Measurements from ENCODE around the gene DNAJC5.
"Not testable (repeated sequence)": the region's sequence is repeated elsewhere in the genome, so short reads cannot be mapped to it uniquely, and the experiment has no call there.

The DNAJC5 gene

DNA sequence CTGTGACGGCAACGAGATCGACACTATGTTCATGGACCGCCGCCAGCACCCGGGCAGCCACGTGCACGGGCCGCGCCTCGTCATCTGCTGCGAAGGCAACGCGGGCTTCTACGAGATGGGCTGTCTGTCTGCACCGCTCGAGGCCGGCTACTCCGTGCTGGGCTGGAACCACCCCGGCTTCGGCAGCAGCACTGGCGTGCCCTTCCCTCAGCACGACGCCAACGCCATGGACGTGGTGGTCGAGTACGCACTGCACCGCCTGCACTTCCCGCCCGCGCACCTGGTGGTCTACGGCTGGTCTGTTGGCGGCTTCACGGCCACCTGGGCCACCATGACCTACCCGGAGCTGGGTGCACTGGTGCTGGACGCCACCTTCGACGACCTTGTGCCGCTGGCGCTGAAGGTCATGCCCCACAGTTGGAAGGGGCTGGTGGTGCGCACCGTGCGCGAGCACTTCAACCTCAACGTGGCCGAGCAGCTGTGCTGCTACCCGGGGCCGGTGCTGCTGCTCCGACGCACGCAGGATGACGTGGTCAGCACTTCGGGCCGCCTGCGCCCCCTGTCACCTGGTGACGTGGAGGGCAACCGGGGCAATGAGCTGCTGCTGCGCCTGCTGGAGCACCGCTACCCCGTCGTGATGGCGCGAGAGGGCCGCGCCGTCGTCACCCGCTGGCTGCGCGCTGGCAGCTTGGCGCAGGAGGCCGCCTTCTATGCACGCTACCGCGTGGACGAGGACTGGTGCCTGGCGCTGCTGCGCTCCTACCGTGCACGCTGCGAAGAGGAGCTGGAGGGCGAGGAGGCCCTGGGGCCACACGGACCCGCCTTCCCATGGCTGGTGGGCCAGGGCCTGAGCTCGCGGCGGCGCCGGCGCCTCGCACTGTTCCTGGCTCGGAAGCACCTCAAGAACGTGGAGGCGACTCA is 32.7 kb upstream of the DNAJC5 start:
- DNase-seq (ENCODE audit: low read depth), result no peak

DNA sequence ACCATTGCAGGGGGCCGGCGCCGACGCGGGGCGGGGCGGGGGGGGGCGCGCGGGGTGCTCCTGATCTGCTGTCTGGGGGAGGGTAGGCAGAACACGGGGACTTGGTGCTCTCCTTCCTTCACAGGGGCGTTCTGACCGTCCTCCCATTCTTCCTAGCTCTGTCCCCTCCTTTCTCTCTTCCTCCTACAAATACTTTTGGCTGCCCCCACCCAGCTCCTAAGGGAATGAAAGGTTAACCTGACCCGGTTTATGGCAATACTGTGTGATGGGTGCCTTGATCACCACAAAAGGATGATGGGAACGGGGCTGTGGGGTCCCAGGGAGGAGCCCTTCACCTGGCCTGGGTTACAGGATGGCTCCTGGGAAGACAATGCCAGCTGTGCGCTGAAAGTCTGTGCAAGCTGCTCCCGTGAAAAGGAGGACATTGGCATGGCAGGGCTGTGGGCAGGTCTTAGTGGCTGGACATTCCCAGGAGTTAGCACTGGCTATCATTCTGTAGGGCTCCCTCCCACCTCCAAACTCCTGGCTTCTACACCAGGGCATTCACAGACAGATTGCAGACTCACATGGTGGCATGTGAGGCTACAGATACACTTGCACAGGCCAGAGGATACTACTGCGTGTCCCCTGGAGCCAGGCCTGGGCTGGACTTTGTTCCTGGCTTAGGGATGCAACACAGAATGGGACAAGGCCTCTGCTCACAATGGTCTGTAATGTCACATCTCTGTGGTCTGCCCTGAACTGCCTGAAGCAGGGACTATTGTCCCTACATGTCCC is 31.7 kb upstream of the DNAJC5 start:
- no peak for DNase-seq (ENCODE audit: low read depth)

DNA sequence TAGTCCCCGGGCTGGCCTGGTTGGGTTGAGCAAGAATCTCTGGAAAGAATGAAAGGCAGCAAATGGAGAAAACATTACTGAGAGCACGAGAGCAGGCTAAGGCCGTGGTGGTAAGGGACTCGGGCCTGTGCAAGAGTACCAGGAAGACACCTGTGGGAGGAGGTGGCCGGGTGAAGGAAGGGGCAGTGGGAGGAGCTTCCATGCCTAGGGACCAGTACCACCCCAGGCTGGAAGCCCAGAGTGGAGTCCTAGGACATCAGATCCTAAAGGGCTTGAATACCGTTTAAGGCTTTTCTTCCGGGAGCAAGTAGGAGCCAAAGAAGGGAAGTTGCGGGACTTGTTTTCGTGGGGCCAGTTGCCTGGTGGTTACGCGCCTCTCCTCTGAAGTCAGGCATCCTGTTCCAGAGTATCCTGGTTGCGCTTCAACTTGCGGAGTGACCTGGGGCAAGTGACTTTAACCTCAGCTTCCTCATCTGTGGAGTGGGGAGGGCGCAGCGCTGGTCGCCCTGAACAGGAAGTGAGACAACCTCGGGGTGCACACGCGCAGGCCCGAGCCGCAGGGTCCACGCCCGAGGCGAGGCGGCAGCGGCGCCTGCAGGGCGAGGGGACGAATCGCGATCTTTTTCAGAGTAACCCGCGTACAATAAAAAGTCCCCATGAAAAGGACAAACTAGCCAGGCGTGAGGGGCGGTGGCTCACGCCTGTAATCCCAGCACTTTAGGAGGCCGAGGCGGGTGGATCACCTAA is 31.0 kb upstream of the DNAJC5 start:
- DNase-seq (ENCODE audit: low read depth), result peak; percentile 68

DNA sequence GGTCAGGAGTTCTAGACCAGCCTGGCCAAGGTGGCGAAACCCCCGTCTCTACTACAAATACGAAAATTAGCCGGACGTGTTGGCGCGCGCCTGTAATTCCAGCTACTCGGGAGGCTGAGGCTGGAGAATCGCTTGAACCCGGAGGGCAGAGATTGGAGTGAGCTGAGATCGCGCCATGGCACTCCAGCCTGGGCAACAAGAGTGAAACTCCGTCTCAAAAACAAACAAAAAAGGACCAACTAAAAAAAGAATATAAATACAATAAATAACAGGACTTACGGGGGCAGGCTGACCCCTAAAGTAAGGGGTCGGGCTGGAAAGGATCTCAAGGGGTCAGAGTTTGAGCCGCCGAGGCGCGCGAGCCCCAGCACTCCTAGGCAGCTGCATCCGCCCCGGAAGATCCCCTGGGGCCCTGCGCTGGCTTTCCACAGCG is 30.4 kb upstream of the DNAJC5 start:
- DNase-seq (ENCODE audit: low read depth), result no peak

DNA sequence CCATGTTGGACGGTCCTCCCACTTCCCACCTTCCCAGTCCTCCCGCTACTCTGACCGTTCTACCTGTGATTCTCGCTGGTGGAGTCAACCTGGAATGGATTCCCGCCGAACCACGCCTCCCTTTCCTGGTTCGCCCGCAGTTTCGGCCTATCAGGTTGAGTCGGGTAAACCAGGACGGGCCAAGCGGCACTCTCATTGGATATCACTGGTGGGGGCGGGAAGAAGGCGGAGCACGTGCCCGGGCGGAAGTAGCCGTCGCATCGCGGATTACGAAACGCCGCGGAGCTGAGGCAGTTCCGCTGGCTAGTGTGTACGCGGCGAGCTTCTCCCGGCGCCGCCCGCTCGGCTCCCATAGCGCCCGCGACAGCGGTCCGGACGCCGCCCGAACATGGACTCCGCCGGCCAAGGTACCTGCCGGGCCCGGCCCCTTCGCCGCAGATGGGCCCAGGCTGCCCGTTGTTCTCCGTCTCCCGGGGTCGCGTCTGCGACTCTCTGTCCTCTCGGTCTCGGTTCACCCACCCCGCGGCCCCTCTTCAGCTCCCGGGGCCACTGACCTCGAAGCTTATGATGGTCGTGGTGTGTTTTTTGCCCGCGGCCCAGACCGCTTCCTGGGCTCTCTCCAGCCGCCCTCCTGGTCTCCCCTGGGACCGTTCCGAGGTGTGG is 29.8 kb upstream of the DNAJC5 start, which contains the start of gene TPD52L2:
TPD52L2 (plus strand) TSS at position 293 of the 663 bp plus-strand sequence; CDS start at position 389, 96 bp downstream.
- peak; percentile 97 for DNase-seq (ENCODE audit: low read depth)

DNA sequence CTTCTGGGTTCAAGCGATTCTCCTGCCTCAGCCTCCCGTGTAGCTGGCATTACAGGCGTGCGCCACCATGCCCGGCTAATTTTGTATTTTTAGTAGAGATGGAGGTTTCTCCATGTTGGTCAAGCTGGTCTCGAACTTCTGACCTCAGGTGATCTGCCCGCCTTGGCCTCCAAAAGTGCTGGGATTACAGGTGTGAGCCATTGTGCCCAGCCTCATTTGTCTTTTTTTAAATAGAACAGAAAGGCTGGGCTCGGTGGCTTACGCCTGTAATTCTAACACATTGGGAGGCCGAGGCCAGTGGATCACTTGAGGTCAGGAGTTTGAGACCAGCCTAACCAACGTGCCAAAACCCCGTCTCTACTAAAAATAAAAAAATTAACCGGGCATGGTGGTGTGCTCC is 27.9 kb upstream of the DNAJC5 start:
- DNase-seq (ENCODE audit: low read depth), result not testable (repeated sequence)

DNA sequence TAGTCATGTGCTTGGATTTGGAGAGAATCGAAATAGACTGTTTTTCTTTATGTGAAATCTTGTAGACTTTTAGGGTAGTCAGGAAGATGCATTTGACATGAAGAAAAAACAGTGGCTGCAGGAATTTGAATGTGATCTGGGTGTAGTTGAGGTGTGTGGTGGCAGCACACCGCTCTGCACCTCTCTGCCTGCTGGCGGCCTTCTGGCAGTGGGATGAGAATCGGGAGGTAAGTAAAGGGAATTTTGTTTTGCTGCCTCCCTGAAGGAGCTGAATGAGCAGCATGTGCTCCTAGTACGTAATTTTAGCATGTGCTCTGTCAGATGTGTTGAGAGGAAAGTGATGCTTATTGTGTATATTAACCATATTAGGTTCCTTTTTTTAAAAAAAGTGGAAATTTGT is 26.7 kb upstream of the DNAJC5 start:
- DNase-seq (ENCODE audit: low read depth), result no peak

DNA sequence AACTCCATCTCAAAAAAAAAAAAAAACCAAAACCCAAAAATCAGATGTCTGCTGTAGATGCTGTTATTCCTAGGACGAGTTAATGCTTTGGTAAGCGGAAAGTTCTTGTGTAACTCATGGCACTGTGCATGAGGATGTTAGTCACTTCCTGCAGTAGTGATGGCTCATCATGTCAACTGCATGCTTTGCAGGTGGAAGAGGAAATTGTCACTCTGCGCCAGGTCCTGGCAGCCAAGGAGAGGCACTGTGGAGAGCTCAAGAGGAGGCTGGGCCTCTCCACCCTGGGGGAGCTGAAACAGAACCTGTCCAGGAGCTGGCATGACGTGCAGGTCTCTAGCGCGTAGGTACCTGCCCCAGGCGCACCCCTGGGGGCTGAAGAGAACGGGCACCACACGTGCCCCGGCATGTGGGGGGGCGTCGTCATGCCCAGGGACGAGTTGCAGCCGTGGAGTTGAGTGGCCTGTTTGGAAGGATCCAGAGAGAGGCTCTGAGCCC is 21.4 kb upstream of the DNAJC5 start:
- no peak for DNase-seq (ENCODE audit: low read depth)

DNA sequence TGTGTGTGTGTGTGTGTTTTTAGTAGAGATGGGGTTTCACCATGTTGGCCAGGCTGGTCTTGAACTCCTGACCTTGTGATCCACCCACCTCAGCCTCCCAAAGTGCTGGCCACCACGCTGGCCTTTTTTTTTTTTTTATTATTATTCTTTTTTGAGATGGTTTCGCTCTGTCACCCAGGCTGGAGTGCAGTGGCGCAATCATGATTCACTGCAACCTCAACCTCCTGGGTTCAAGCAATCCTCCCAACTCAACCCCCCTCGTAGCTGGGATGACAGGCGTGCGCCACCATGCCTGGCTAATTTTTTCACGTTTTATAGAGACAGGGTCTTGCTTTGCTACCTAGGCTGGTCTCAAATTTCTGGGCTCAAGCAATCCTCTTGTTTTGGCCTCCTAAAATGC is 20.7 kb upstream of the DNAJC5 start:
- not testable (repeated sequence) for DNase-seq (ENCODE audit: low read depth)

DNA sequence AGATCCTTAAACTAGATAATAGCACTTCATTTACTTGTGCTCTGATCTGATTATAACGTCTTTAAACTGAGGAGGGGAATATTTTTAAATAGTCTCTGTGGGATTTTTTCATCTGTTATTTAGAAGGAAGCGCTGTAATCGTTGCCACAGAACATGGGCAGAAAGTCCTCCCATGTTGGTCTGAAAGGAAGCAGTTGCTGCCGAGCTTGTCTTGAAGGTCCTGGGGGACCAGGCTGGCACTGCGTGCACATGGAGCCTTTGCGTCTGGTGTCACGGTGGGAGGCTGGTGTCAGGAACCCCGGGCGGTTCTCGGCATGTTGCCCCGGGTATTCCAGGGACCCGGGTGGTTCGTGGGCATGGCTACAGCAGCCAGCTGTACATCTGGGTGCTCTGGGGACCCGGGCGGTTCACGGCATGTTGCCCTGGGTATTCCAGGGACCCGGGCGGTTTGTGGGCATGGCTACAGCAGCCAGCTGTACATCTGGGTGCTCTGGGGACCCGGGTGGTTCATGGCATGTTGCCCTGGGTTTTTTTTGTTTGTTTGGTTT is 18.4 kb upstream of the DNAJC5 start:
- no peak for DNase-seq (ENCODE audit: low read depth)

DNA sequence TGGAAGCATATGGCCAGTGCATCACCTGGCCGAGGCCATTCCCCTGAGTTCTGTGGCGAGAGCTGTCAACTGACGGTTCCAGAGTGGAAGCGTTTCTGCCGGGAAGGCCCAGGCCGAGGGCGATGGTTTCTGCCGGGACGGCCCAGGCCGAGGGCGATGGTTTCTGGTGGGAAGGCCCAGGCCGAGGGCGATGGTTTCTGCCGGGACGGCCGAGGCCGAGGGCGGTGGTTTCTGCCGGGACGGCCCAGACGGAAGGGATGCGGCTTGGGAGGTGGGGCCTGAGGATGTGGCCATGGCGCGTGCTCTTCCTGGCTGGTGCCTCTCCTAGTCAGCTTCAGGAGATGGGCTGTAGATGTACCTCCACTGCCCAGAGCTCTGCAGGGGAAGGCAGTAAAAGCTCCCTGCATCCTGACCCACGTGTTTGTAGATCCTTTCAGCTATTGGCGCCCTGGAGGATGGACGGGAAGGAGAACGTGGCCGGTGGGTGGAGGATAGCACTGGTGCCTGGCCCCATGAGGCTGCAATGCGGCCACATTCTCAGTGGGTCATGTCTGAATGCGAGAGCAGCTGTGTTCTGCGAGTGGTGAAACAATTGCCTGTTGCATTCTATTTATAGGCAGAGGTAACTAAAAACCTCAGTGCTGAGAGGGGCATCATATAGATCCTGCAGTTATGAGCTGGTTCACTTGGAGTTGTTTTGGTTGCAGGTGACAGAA is 17.0 kb upstream of the DNAJC5 start:
- no peak for DNase-seq (ENCODE audit: low read depth)

DNA sequence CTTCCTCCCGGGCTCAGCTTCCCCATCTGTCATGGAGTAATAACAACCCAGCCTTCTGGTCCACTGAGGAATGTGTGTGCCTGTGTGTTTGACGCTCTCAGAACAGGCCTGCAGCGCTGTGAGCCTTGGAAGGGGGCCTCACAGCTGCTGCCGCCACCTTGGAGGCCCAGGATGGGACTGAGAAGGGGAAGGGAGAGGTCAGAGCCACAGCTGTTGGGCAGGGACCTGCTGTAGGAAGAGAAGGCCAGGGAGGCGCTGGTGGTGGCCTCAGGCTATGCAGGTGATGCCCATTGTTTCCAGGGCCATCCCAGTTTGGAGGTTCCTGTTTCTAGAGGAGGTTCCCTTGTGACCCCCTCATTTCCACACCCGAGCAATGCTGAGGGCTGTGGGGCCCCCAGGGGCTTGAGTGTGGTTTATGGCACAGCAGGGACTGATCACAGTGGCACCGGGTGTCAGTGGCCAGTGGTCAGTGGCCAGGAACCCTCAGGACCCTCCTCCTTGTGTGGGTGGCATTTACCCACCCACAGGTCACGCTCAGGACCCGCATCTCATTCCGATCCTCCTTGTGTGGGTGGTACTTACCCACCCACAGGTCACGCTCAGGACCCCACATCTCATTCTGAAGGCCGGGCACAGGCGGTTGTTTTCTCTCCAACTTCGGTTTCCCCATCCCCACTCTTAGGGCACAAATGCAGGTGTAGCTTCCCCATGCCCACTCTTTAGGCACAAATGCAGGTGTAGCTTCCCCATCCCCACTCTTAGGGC is 15.8 kb upstream of the DNAJC5 start:
- DNase-seq (ENCODE audit: low read depth), result no peak

DNA sequence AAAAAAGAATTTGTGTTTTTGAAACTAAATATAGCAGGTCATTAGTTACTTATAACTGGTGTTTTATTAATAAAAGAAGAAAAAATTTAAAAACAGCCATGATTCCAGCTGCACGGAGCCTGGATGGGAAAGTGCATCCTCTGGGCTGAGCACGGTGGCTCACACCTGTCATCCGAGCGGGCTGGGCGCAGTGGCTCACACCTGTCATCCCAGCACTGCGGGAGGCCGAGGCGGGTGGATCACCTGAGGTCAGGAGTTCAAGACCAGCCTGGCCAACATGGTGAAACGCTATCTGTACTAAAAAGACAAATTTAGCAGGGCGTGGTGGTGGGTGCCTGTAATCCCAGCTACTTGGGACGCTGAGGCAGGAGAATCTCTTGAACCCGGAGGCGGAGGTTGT is 14.0 kb upstream of the DNAJC5 start:
- not testable (repeated sequence) for DNase-seq (ENCODE audit: low read depth)

DNA sequence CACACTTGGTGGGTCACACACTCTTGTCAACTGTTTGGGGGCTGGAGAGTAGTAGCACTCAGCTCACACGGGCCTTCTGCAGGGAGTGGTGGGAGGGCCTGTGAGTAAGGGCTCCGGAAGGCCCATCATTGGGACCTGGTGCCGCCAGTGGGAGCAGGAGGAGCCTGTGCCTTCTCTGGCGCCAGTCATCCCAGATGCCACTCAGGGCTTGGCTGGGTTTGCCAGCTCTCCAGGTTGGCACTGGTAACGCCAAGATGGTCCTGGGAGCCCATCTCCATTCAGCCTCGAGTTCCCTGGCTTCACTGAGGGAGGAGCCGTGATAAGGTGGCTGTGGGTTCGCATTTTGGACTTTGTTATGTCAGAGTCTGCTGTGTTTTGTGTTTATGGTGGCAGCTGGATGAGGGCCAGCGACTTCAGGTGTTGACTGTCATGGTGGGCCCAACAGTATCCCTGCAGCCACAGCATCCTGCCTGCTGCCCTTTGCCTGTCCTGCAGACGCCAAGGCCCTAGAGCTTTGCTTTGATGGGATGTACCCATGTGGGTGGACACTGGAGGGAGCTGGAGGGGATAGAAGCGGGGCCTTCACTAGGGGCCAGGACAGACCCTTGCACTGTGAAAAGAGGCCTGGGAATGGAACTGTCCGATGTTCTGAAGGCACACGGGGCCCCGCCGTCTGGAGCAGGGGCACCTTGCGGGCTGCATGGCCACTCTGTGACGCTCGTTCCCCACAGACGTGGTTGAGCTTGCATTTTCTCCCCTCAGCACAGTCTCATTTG is 13.3 kb upstream of the DNAJC5 start:
- DNase-seq (ENCODE audit: low read depth), result no peak

DNA sequence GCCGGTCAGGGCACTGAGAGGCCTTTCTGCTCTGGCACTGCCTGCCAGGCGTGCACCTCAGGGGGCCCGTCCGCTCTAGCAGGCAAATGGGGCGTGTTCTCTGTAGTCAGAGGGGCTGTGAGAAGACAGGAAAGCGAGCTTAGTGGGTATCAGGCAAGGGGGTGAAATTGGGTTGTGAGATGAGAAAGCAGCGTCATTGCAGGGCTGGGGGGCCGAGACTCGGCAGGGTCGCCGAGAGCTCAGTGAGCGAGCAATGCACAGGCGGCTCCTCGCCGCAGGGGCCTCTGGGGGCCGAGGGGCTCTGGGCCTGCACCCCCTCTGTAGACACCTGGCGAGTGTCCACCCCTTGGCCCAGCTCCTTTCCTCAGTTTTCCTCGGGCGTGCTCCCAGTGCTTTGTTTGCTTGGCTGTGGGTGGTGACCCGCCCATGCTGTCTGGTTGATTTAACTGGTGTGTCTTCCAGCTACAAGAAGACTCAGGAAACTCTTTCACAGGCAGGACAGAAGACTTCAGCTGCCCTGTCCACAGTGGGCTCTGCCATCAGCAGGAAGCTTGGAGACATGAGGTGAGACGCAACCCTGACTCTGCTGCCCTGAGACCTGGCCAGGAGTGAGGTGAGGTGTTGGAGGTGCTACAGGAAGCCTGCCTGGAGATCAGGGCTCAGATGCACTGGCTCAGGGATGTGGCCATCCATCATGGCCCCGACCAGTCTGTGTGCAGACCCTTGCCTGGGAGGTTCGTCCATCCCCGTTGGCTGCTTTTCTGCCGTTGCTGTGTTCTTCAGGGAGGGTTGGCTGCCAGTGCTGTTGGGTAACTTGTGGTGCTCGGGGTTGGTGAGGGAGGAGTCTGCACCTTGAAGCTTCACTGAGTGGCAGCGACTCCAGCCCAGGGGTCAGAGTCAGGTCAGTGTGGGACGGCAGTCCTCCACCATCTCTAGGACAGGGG is 12.4 kb upstream of the DNAJC5 start:
- no peak for DNase-seq (ENCODE audit: low read depth)

DNA sequence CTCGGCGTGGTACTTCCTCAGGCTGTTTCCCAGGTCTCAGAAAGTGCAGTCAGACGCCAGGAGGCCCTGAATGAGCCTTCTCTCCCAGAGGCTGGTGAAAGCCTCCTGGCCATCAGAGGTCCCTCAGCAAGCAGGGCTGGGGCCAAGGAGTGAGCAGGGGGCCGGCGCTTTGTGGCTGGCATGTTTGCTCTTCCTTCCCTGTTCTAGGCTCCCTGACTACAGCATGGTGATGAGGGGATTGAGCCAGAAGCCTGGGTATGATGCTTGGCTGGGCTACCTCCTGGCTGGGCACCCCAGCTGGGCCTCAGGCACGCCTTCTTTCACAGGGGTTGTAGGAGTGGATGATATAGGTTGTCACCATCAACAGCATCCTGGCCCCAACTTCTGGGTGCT is 11.7 kb upstream of the DNAJC5 start:
- DNase-seq (ENCODE audit: low read depth), result no peak

DNA sequence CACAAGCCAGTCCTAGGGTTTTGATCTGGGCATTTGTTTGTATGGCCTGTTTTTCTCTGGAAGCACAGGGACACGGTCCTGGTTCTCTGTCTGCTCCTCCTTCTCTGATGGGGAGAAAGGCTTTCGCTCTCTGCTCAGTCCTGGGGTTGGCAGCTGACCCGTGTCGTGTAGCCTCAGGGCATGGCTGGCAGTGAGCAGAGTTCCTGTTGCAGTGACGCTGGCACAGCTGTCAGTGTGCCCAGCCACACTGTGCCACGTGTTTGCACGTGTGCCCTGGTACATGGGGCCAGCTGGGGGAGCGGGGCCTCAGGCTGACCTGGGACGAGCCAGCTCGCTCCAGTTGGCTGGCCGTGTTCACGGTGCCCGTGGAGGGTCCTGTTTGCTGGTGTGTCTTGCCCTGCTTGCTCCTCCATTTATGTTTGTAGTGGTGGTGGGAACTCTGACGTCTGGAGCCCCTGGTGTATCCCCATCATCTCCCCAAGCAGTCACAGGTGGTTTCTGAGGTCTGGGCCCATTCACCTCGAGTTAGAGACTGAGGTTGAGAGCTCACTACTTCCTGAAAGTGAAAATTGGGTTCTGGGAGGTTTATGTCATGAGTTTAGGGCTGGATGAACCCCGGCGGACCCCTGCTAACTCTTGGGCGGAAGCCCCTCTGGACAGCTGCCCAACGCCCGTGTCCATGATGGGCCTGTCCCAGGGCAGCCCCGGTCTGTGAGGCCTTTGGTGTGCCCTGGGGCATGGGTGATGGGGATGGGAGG is 10.2 kb upstream of the DNAJC5 start:
- no peak for DNase-seq (ENCODE audit: low read depth)
